ENCODE data around the gene CLTCL1.

Gene CLTCL1

GRCh38 chr22:19238900-19239299 is 52.6 kb downstream of the CLTCL1 start:
- no peak for TF ChIP-seq SUZ12 (IDR thresholded peaks at IDR 0.05)
- no peak for TF ChIP-seq FOXM1 (IDR thresholded peaks at IDR 0.05; ENCODE audit: borderline replicate concordance)
- TF ChIP-seq BHLHE40 (IDR thresholded peaks at IDR 0.05; ENCODE audit: borderline replicate concordance) = no peak
- TF ChIP-seq L3MBTL2 (conservative IDR thresholded peaks at IDR 0.05) = no peak
- ChIA-PET CTCF (no interaction called here), POLR2A (no interaction called here)
- DNase-seq (ENCODE audit: extremely low spot score) = no peak

GRCh38 chr22:19235874-19236273 is 55.6 kb downstream of the CLTCL1 start:
- ChIA-PET POLR2A (interaction anchor here (1.0 to 1.7 kb wide), 2 partner anchors 13 to 55 kb away, joined by 3 to 6 read pairs; partner anchors contain the start of gene CLTCL1), CTCF (no interaction called here)

GRCh38 chr22:19234126-19234896 is 57.2 kb downstream of the CLTCL1 start:
- DNase-seq (ENCODE audit: extremely low spot score) = no peak
- TF ChIP-seq ARNT (IDR thresholded peaks at IDR 0.05) (no peak), PKNOX1 (IDR thresholded peaks at IDR 0.05) (no peak), SP1 (IDR thresholded peaks at IDR 0.05) (no peak), ELF4 (IDR thresholded peaks at IDR 0.05) (no peak), BHLHE40 (IDR thresholded peaks at IDR 0.05; ENCODE audit: borderline replicate concordance) (no peak), FOXK2 (IDR thresholded peaks at IDR 0.05) (no peak), SUZ12 (IDR thresholded peaks at IDR 0.05) (no peak), ZNF384 (IDR thresholded peaks at IDR 0.05) (no peak), TARDBP (IDR thresholded peaks at IDR 0.05) (no peak), NFRKB (IDR thresholded peaks at IDR 0.05) (no peak), FOXM1 (IDR thresholded peaks at IDR 0.05; ENCODE audit: borderline replicate concordance) (no peak), L3MBTL2 (conservative IDR thresholded peaks at IDR 0.05) (no peak), HDGF (IDR thresholded peaks at IDR 0.05; ENCODE audit: borderline replicate concordance) (no peak), CTBP1 (IDR thresholded peaks at IDR 0.05; ENCODE audit: borderline replicate concordance) (no peak), LEF1 (IDR thresholded peaks at IDR 0.05; ENCODE audit: borderline replicate concordance) (no peak), FOXA1 (IDR thresholded peaks at IDR 0.05) (no peak)
- POLR2A ChIA-PET = interaction anchor here (1.7 kb wide), 1 partner anchor 57 kb away, joined by 6 read pairs; the partner anchor contains the start of gene CLTCL1
- CTCF ChIA-PET = no interaction called here

More at GRCh38 chr22:19235874-19236273, 55.6 kb downstream of the CLTCL1 start:
- TF ChIP-seq FOXA1 (IDR thresholded peaks at IDR 0.05) (no peak), L3MBTL2 (conservative IDR thresholded peaks at IDR 0.05) (no peak), FOXK2 (IDR thresholded peaks at IDR 0.05) (no peak), LEF1 (IDR thresholded peaks at IDR 0.05; ENCODE audit: borderline replicate concordance) (no peak), PKNOX1 (IDR thresholded peaks at IDR 0.05) (no peak), CTBP1 (IDR thresholded peaks at IDR 0.05; ENCODE audit: borderline replicate concordance) (no peak)
- DNase-seq (ENCODE audit: extremely low spot score) = no peak

GRCh38 chr22:19233189-19233661 is 58.3 kb downstream of the CLTCL1 start:
- ChIA-PET CTCF (no interaction called here), POLR2A (no interaction called here)
- DNase-seq (ENCODE audit: extremely low spot score) = no peak
- TF ChIP-seq FOXK2 (IDR thresholded peaks at IDR 0.05) (no peak), PKNOX1 (IDR thresholded peaks at IDR 0.05) (no peak), CTBP1 (IDR thresholded peaks at IDR 0.05; ENCODE audit: borderline replicate concordance) (no peak), TARDBP (IDR thresholded peaks at IDR 0.05) (no peak), LEF1 (IDR thresholded peaks at IDR 0.05; ENCODE audit: borderline replicate concordance) (no peak), NFRKB (IDR thresholded peaks at IDR 0.05) (no peak), FOXM1 (IDR thresholded peaks at IDR 0.05; ENCODE audit: borderline replicate concordance) (no peak), L3MBTL2 (conservative IDR thresholded peaks at IDR 0.05) (no peak), FOXA1 (IDR thresholded peaks at IDR 0.05) (no peak)

GRCh38 chr22:19232623-19233022 is 58.9 kb downstream of the CLTCL1 start:
- no peak for DNase-seq (ENCODE audit: extremely low spot score)
- ChIA-PET POLR2A (no interaction called here), CTCF (no interaction called here)
- TF ChIP-seq FOXA1 (IDR thresholded peaks at IDR 0.05) (no peak), LEF1 (IDR thresholded peaks at IDR 0.05; ENCODE audit: borderline replicate concordance) (no peak), BHLHE40 (IDR thresholded peaks at IDR 0.05; ENCODE audit: borderline replicate concordance) (no peak), HDGF (IDR thresholded peaks at IDR 0.05; ENCODE audit: borderline replicate concordance) (no peak), PKNOX1 (IDR thresholded peaks at IDR 0.05) (no peak)

GRCh38 chr22:19231986-19232385 is 59.5 kb downstream of the CLTCL1 start:
- CTCF ChIA-PET = no interaction called here
- no peak for TF ChIP-seq NFRKB (IDR thresholded peaks at IDR 0.05)
- no peak for DNase-seq (ENCODE audit: extremely low spot score)
- POLR2A ChIA-PET = no interaction called here

Measured in HEK293T (cell line).